ENCODE data around the gene RAB26.
"Not testable (repeated sequence)": the region's sequence is repeated elsewhere in the genome, so short reads cannot be mapped to it uniquely, and the experiment has no call there.

The RAB26 gene

GRCh38 chr16:2111412-2112335 is 36.8 kb upstream of the RAB26 start:
- peak; percentile 13 for ATAC-seq
- DNase-seq (ENCODE audit: low spot score in 2 of 2); H3K27ac Mint-ChIP-seq; H3K9me3 Mint-ChIP-seq; H3K4me1 Mint-ChIP-seq; H3K4me3 Mint-ChIP-seq: not testable (repeated sequence)
- peaks cover 17% of the 10 kb centered on the region for H3K36me3 Mint-ChIP-seq

DNA sequence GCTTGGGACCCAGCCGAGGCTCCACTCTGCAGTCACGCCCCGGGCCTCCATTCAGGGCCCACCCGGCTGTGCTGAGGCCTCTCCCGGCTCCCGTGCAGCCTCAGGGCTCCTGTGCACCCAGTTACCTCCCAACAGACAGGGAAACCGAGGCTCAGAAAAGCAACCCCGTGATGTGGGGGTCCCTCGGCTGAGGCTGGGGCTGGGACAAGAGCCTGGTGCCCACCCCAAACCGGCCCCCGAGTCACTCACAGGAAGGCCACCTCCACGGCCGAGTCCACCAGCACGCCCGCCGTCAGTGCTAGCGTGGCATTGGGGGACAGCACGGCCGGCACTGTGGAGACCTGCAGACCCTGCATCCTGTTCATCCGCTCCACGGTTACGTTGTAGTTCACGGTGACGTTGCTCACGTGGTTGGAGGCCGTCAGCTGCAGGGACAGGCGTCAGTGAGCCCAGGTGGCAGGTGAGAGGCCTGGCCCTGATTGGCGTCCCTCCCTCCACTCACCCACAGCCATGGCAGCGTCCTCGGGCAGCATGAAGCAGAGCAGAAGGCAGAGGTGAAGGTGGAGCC is 35.8 kb upstream of the RAB26 start:
- not testable (repeated sequence) for H3K4me3 Mint-ChIP-seq; H3K9me3 Mint-ChIP-seq; DNase-seq (ENCODE audit: low spot score in 2 of 2); ATAC-seq; H3K4me1 Mint-ChIP-seq; H3K27ac Mint-ChIP-seq
- peaks cover 12% of the 10 kb centered on the region for H3K36me3 Mint-ChIP-seq

GRCh38 chr16:2114225-2114624 is 34.2 kb upstream of the RAB26 start:
- peaks cover 12% of the 10 kb centered on the region for H3K36me3 Mint-ChIP-seq
- H3K27ac Mint-ChIP-seq; H3K4me3 Mint-ChIP-seq; H3K9me3 Mint-ChIP-seq; DNase-seq (ENCODE audit: low spot score in 2 of 2); H3K4me1 Mint-ChIP-seq; ATAC-seq: not testable (repeated sequence)

DNA sequence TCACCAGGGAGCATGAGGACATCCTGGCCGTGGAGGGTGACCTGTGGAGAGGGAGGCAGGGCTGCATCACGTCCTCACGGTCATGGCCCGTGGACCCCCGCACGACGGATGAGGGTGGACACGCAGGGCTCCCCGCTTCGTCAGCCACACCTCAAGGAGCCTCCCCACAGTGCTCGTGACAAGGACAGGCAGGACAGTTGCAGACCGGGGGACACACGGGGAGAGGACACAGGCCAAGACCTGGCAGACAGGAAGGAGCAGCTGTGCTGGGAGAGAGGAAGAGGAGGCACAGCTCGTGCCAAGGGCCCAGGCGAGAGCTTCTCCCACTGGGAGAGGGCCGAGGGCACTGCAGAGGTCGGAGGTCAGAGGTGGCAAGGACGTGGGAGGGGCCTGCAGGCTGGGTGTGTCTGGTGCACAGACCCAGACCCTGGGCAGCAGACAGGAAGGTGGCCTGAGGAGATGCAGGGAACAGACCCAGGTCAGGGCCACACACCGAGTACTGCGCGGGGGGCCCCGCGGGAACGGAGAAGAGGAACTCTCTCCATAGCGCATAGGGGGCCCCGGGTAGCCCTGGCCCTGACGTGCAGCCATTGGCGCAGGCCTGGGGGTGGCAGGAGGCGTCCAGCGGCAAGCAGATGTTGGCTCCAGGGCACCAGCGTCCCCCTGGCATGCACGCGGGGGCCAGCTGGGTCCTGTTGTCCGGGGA is 33.4 kb upstream of the RAB26 start:
- not testable (repeated sequence) for H3K36me3 Mint-ChIP-seq; ATAC-seq; H3K9me3 Mint-ChIP-seq; H3K27ac Mint-ChIP-seq; DNase-seq (ENCODE audit: low spot score in 2 of 2); H3K4me3 Mint-ChIP-seq; H3K4me1 Mint-ChIP-seq

- Mint-ChIP-seq H3K36me3 (peaks cover 4% of the 10 kb centered on the region), H3K27ac (no peak overlapping the region), H3K4me1 (peaks cover 4% of the 10 kb centered on the region), H3K9me3 (no peaks in the 10 kb centered on the region), H3K4me3 (no peak overlapping the region)
- no peak for ATAC-seq
- DNase-seq (ENCODE audit: low spot score in 2 of 2), result no peak
Observed at GRCh38 chr16:2115591-2115973, 32.8 kb upstream of the RAB26 start.

- not testable (repeated sequence) for H3K4me1 Mint-ChIP-seq; H3K4me3 Mint-ChIP-seq; H3K36me3 Mint-ChIP-seq; H3K9me3 Mint-ChIP-seq; DNase-seq (ENCODE audit: low spot score in 2 of 2); H3K27ac Mint-ChIP-seq; ATAC-seq
Observed at GRCh38 chr16:2116428-2116827, 32.0 kb upstream of the RAB26 start.

DNA sequence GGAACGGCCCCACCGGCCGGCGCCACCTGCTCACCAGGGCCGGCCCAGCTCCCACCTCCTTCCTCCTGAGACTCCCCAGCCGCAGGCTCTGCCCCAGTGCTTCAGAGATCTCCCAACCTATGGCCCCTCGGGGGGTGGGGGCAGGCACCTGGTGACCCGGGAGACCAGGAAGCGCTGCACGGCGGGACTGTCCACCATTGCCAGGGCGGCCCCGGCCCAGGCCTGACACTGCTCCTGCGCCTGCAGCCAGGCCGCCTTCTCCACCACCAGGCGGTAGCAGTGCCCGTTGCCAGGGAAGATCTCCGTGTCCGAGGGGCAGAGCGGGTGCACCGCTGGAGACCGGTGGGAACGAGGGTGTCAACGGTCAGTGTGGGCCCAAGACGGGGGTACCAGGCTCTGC is 31.1 kb upstream of the RAB26 start:
- H3K4me3 Mint-ChIP-seq; ATAC-seq; H3K4me1 Mint-ChIP-seq; H3K27ac Mint-ChIP-seq; DNase-seq (ENCODE audit: low spot score in 2 of 2); H3K9me3 Mint-ChIP-seq; H3K36me3 Mint-ChIP-seq: not testable (repeated sequence)

- not testable (repeated sequence) for H3K4me3 Mint-ChIP-seq; H3K27ac Mint-ChIP-seq; H3K4me1 Mint-ChIP-seq; H3K9me3 Mint-ChIP-seq; ATAC-seq; DNase-seq (ENCODE audit: low spot score in 2 of 2); H3K36me3 Mint-ChIP-seq
Observed at GRCh38 chr16:2117960-2118722, 30.3 kb upstream of the RAB26 start.

DNA sequence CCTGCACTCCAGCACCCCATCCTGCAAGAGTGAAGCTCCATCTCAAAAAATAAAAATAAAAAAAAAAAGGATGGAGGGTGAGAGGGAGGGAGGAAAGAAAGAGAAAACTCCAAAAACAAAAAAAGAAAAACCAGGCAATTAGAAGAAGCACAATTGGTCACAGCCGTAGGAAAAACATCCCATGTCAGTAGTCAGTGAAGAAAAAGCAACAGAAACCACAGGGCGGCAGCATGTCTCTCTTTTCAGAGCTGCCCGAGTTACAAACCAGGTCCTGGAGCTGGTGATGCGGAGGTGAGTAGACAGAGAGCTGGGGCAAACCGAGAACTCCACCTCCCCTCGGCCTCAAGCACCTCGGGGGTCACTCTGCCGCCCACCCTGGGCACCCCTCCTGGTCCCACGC is 27.1 kb upstream of the RAB26 start:
- not testable (repeated sequence) for H3K4me3 Mint-ChIP-seq; DNase-seq (ENCODE audit: low spot score in 2 of 2); H3K27ac Mint-ChIP-seq; H3K36me3 Mint-ChIP-seq; H3K9me3 Mint-ChIP-seq
- peak; percentile 71 for ATAC-seq
- H3K4me1 Mint-ChIP-seq, result peaks cover 15% of the 10 kb centered on the region

- H3K27ac Mint-ChIP-seq, result no peak overlapping the region
- ATAC-seq (peak; percentile 8), DNase-seq (ENCODE audit: low spot score in 2 of 2) (no peak)
- H3K9me3 Mint-ChIP-seq, result no peaks in the 10 kb centered on the region
- H3K4me1 Mint-ChIP-seq, result peaks cover 15% of the 10 kb centered on the region
- no peak overlapping the region for H3K4me3 Mint-ChIP-seq
- no peaks in the 10 kb centered on the region for H3K36me3 Mint-ChIP-seq
Observed at GRCh38 chr16:2121853-2122252, 26.6 kb upstream of the RAB26 start.

DNA sequence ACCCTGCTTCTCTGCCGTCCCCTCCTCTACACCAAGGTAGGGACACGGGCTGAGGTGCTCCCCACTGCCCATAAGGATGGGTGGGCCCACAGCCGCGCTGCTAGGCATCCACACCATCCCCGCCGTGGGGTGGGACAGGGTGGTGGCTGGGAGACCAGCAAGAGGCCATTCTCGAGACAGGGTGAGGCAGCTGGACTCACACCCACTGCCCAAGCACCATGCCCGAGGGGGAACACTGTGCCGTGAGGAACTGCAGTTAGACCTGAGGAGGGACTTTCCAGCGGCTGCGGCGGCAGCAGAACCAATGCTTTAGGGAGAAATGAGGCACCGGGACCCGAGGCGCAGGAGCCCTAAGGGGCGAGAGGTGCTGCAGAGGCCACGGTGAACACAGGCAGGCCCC is 26.0 kb upstream of the RAB26 start:
- Mint-ChIP-seq H3K27ac (no peak overlapping the region), H3K36me3 (no peaks in the 10 kb centered on the region), H3K4me3 (no peak overlapping the region), H3K9me3 (no peaks in the 10 kb centered on the region), H3K4me1 (peaks cover 15% of the 10 kb centered on the region)
- ATAC-seq (no peak), DNase-seq (ENCODE audit: low spot score in 2 of 2) (no peak)

- not testable (repeated sequence) for DNase-seq (ENCODE audit: low spot score in 2 of 2); H3K36me3 Mint-ChIP-seq; H3K9me3 Mint-ChIP-seq; ATAC-seq; H3K4me3 Mint-ChIP-seq; H3K27ac Mint-ChIP-seq
- peaks cover 16% of the 10 kb centered on the region for H3K4me1 Mint-ChIP-seq
Observed at GRCh38 chr16:2122934-2123683, 25.3 kb upstream of the RAB26 start.

GRCh38 chr16:2123706-2124376 is 24.6 kb upstream of the RAB26 start:
- H3K27ac Mint-ChIP-seq; DNase-seq (ENCODE audit: low spot score in 2 of 2); H3K4me3 Mint-ChIP-seq; ATAC-seq; H3K9me3 Mint-ChIP-seq; H3K36me3 Mint-ChIP-seq: not testable (repeated sequence)
- peaks cover 22% of the 10 kb centered on the region for H3K4me1 Mint-ChIP-seq

- not testable (repeated sequence) for ATAC-seq; H3K9me3 Mint-ChIP-seq; DNase-seq (ENCODE audit: low spot score in 2 of 2); H3K36me3 Mint-ChIP-seq; H3K27ac Mint-ChIP-seq; H3K4me3 Mint-ChIP-seq
- peaks cover 22% of the 10 kb centered on the region for H3K4me1 Mint-ChIP-seq
Observed at GRCh38 chr16:2124377-2124693, 24.1 kb upstream of the RAB26 start.
